Naive thymus-derived CD4-positive, alpha-beta T cell (primary cell): ENCODE measurements around the gene PKD1L1. TPM values are rescaled to one million over a fixed set of nuclear protein-coding genes. Genes with fewer than 3 reads are reported as not detected.

Source experiments
- ATAC-seq: fragments of 150-1000 bp; cut with Tn5 transposase; 2 replicates; pipeline ENCODE4 v1.10.0; 2021; ENCODE audit warnings: mild to moderate bottlenecking, moderate library complexity
- CTCF ChIA-PET: fragments of 350-600 bp; sonication (Branson Sonifier 250); formaldehyde crosslinking; loops from one replicate; lab custom pipeline; 2021; ENCODE audit warnings: antibody characterized with exemption; lab: Charles Lee
- POLR2A ChIA-PET: fragments of 350-600 bp; sonication (Branson Sonifier 250); formaldehyde crosslinking; loops from one replicate; lab custom pipeline; 2021; ENCODE audit warnings: antibody characterized with exemption, inconsistent platforms; lab: Charles Lee
- DNase-seq, 9 donors: peaks; one replicate each; pipeline versions ENCODE4 v3.0.0 to v3.0.0-alpha.2; 2020 to 2022; ENCODE audit warnings: mixed read lengths in 1 of 9
- H3K27ac ChIP-seq: one replicate; pipeline ENCODE4 v1.7.0; 2013; ENCODE audit warnings: mild to moderate bottlenecking, low read depth, low read length, moderate library complexity
- H3K27me3 ChIP-seq, 2 donors: one replicate each; pipeline ENCODE4 v1.7.0; 2013; ENCODE audit warnings: low read length in 2 of 2, mild to moderate bottlenecking in 2 of 2, moderate library complexity in 2 of 2; ENCODE audit not compliant: control insufficient read depth in 2 of 2, insufficient read depth in 2 of 2
- H3K36me3 ChIP-seq, 3 experiments: 1 replicate in 2 of 3; 2 replicates in 1 of 3; pipeline ENCODE4 v1.7.0; 2013; ENCODE audit warnings: low read length in 3 of 3, mild to moderate bottlenecking in 3 of 3, moderate library complexity in 1 of 3; ENCODE audit not compliant: insufficient read depth in 3 of 3, control insufficient read depth in 2 of 3
- H3K4me1 ChIP-seq, 2 donors: one replicate each; pipeline ENCODE4 v1.7.0; 2013; ENCODE audit warnings: low read length in 2 of 2, mild to moderate bottlenecking in 2 of 2, moderate library complexity in 1 of 2; ENCODE audit not compliant: control insufficient read depth in 2 of 2, insufficient read depth in 2 of 2
- H3K4me3 ChIP-seq: 2 replicates; pipeline ENCODE4 v1.7.0; 2013; ENCODE audit warnings: mild to moderate bottlenecking, low read length
- H3K9me3 ChIP-seq, 3 experiments: 1 replicate in 2 of 3; 2 replicates in 1 of 3; pipeline ENCODE4 v1.7.0; 2013; ENCODE audit warnings: low read length in 3 of 3; ENCODE audit not compliant: control insufficient read depth in 2 of 3
- H3K27ac Mint-ChIP-seq, 9 donors: one replicate each; pipeline ENCODE4 v1.8.0; 2020 to 2022; ENCODE audit warnings: mixed read lengths in 9 of 9, mild to moderate bottlenecking in 8 of 9, moderate library complexity in 5 of 9, inconsistent platforms in 2 of 9
- H3K27me3 Mint-ChIP-seq, 5 donors: one replicate each; pipeline ENCODE4 v1.8.0; 2021 to 2022; ENCODE audit warnings: mixed read lengths in 5 of 5, mild to moderate bottlenecking in 1 of 5
- H3K36me3 Mint-ChIP-seq, 5 donors: one replicate each; pipeline ENCODE4 v1.8.0; 2020 to 2022; ENCODE audit warnings: mixed read lengths in 5 of 5, mild to moderate bottlenecking in 3 of 5, inconsistent platforms in 1 of 5
- H3K4me1 Mint-ChIP-seq, 7 donors: one replicate each; pipeline ENCODE4 v1.8.0; 2020 to 2022; ENCODE audit warnings: mixed read lengths in 7 of 7, mild to moderate bottlenecking in 3 of 7, inconsistent platforms in 1 of 7
- H3K4me3 Mint-ChIP-seq, 10 donors: one replicate each; pipeline ENCODE4 v1.8.0; 2020 to 2022; ENCODE audit warnings: mild to moderate bottlenecking in 10 of 10, mixed read lengths in 10 of 10, moderate library complexity in 6 of 10, inconsistent platforms in 2 of 10
- H3K9me3 Mint-ChIP-seq, 11 donors: one replicate each; pipeline ENCODE4 v1.8.0; 2020 to 2022; ENCODE audit warnings: mixed read lengths in 11 of 11, mild to moderate bottlenecking in 4 of 11, inconsistent platforms in 1 of 11, moderate library complexity in 1 of 11
- intact Hi-C, 2 donors: fragments of 100-400 bp; cut with micrococcal nuclease; formaldehyde crosslinking; loops; one replicate each; pipeline ENCODE4 v1.15.1; 2023
- polyA plus RNA-seq, 2 donors: library from polyadenylated mRNA; unstranded; fragments of 300-500 nt; fragmentation: Illumina TruSeq; gene quantifications; one replicate each; pipeline ENCODE4 v1.2.3, GENCODE V29; 2021
- total RNA-seq, 6 experiments: library from RNA in 5 of 6; stranded (reverse) in 5 of 6; gene quantifications; 1 replicate in 5 of 6; 2 replicates in 1 of 6; pipeline ENCODE4 v1.2.3 and lab custom pipeline; 2021 to 2026

Gene PKD1L1
- total and polyA plus RNA-seq, 7 experiments from 2014 or later, result 0.07 to 1.5 (median 0.83) TPM; not detected in 1

GRCh38 chr7:47979832-47980181 is 31.5 kb upstream of the PKD1L1 start:
- Mint-ChIP-seq H3K9me3 (no peaks in the 10 kb centered on the region), H3K36me3 (peaks cover 4 to 20% (median 16%) of the 10 kb centered on the region in 5 donors), H3K27ac (peak overlapping the region in 8 of 9 donors; percentile 93 to 100 (median 99)), H3K4me3 (peak overlapping the region; percentile 81 to 99 (median 94)), H3K4me1 (peaks cover 16 to 34% (median 31%) of the 10 kb centered on the region in 7 donors), H3K27me3 (no peaks in the 10 kb centered on the region)
- ChIA-PET POLR2A (interaction anchor here (0.9 to 1.6 kb wide), 5 partner anchors 9 to 131 kb away, joined by 3 to 5 read pairs (median 4); partner anchors contain the start of gene UPP1), CTCF (interaction anchor here (1.4 kb wide), 1 partner anchor 12 kb away, joined by 5 read pairs; no protein-coding TSS in a partner anchor)
- Histone ChIP-seq H3K9me3 (no peaks in the 10 kb centered on the region), H3K4me1 (peaks cover 10 to 13% of the 10 kb centered on the region in 2 donors), H3K4me3 (peak overlapping the region; percentile 90), H3K36me3 (peaks cover 14 to 26% (median 18%) of the 10 kb centered on the region in 3 experiments), H3K27ac (peak overlapping the region; percentile 94), H3K27me3 (no peaks in the 10 kb centered on the region)
- intact Hi-C loops, result loop anchor here (1.0 kb wide), 5 partner anchors 11 to 130 kb away; partner anchors contain the start of genes C7orf57 (in 2 of the 2) and UPP1 (in 2 of the 2)
- ATAC-seq (no peak), DNase-seq (no peak)

GRCh38 chr7:47979145-47979831 is 31.0 kb upstream of the PKD1L1 start, which contains the start of gene HUS1:
Gene HUS1 (minus strand): TSS chr7:47979615. CDS start chr7:47979519, 96 bp downstream.
- H3K4me3 Mint-ChIP-seq, result peak within 1 kb of the TSS; percentile 81 to 99 (median 94)
- CTCF ChIA-PET, result interaction anchor here (1.4 kb wide), 1 partner anchor 12 kb away, joined by 5 read pairs; no protein-coding TSS in a partner anchor
- Histone ChIP-seq H3K4me3 (peak within 1 kb of the TSS; percentile 90), H3K36me3 (peaks cover 18 to 32% (median 23%) of the 10 kb centered on the region in 3 experiments), H3K4me1 (peaks cover 10 to 13% of the 10 kb centered on the region in 2 donors), H3K27me3 (no peaks in the 10 kb centered on the region), H3K27ac (peak within 1 kb of the TSS; percentile 94), H3K9me3 (no peaks in the 10 kb centered on the region)
- POLR2A ChIA-PET, result interaction anchor here (0.9 to 2.2 kb wide), 9 partner anchors 9 to 131 kb away, joined by 3 to 6 read pairs (median 4); partner anchors contain the start of gene UPP1
- intact Hi-C loops, result loop anchor here (1.0 kb wide), 5 partner anchors 12 to 131 kb away; partner anchors contain the start of genes C7orf57 (in 2 of the 2) and UPP1 (in 2 of the 2)
- ATAC-seq, result peak; percentile 100
- peak; percentile 86 to 95 (median 90) for DNase-seq
- no peaks in the 10 kb centered on the region for H3K9me3 Mint-ChIP-seq
- H3K36me3 Mint-ChIP-seq, result peaks cover 6 to 25% (median 21%) of the 10 kb centered on the region in 5 donors
- peak within 1 kb of the TSS; percentile 93 to 100 (median 99) for H3K27ac Mint-ChIP-seq
- H3K27me3 Mint-ChIP-seq, result no peaks in the 10 kb centered on the region
- peaks cover 16 to 38% (median 32%) of the 10 kb centered on the region in 7 donors for H3K4me1 Mint-ChIP-seq

GRCh38 chr7:47978790-47979144 is 30.5 kb upstream of the PKD1L1 start:
- intact Hi-C loops, result loop anchor here (1.0 kb wide), 5 partner anchors 13 to 132 kb away; partner anchors contain the start of genes C7orf57 (in 2 of the 2) and UPP1 (in 2 of the 2)
- Histone ChIP-seq H3K27ac (peak overlapping the region; percentile 94), H3K27me3 (no peaks in the 10 kb centered on the region), H3K4me3 (peak overlapping the region; percentile 90), H3K4me1 (peaks cover 10 to 13% of the 10 kb centered on the region in 2 donors), H3K9me3 (no peaks in the 10 kb centered on the region), H3K36me3 (peaks cover 24 to 37% (median 28%) of the 10 kb centered on the region in 3 experiments)
- ChIA-PET CTCF (interaction anchor here (1.3 kb wide), 1 partner anchor 13 kb away, joined by 7 read pairs; no protein-coding TSS in a partner anchor), POLR2A (interaction anchor here (0.6 to 2.2 kb wide), 8 partner anchors 9 to 131 kb away, joined by 3 to 8 read pairs (median 4); partner anchors contain the start of gene UPP1)
- Mint-ChIP-seq H3K4me1 (peaks cover 16 to 41% (median 36%) of the 10 kb centered on the region in 7 donors), H3K27ac (peak overlapping the region; percentile 93 to 100 (median 99)), H3K4me3 (peak overlapping the region; percentile 81 to 99 (median 94)), H3K36me3 (peaks cover 9 to 30% (median 24%) of the 10 kb centered on the region in 5 donors), H3K27me3 (no peaks in the 10 kb centered on the region), H3K9me3 (no peaks in the 10 kb centered on the region)
- no peak for ATAC-seq
- no peak for DNase-seq

- H3K36me3 Mint-ChIP-seq, result peaks cover 20 to 62% (median 33%) of the 10 kb centered on the region in 5 donors
- no peak overlapping the region for H3K27ac ChIP-seq
- H3K9me3 Mint-ChIP-seq, result no peaks in the 10 kb centered on the region
- H3K27me3 Mint-ChIP-seq, result no peaks in the 10 kb centered on the region
- ChIA-PET POLR2A (interaction anchor here (0.7 to 1.6 kb wide), 5 partner anchors 10 to 136 kb away, joined by 3 to 4 read pairs (median 3); no protein-coding TSS in a partner anchor), CTCF (no interaction called here)
- intact Hi-C loops, result no loop called here
- H3K27me3 ChIP-seq, result no peaks in the 10 kb centered on the region
- H3K9me3 ChIP-seq, result no peaks in the 10 kb centered on the region
- peak overlapping the region in 3 of 9 donors; percentile 41 to 62 (median 62) for H3K27ac Mint-ChIP-seq
- no peak overlapping the region for H3K4me3 ChIP-seq
- H3K4me3 Mint-ChIP-seq, result no peak overlapping the region
- peaks cover 7 to 12% of the 10 kb centered on the region in 2 donors for H3K4me1 ChIP-seq
- ATAC-seq (no peak), DNase-seq (no peak)
- peaks cover 34 to 63% (median 40%) of the 10 kb centered on the region in 3 experiments for H3K36me3 ChIP-seq
- peaks cover 29 to 74% (median 54%) of the 10 kb centered on the region in 7 donors for H3K4me1 Mint-ChIP-seq
Measured at GRCh38 chr7:47973739-47974138, 25.5 kb upstream of the PKD1L1 start.

- no peak overlapping the region for H3K4me3 ChIP-seq
- H3K4me3 Mint-ChIP-seq, result no peak overlapping the region
- no peaks in the 10 kb centered on the region for H3K9me3 ChIP-seq
- ATAC-seq (no peak), DNase-seq (no peak)
- H3K27me3 ChIP-seq, result no peaks in the 10 kb centered on the region
- no peaks in the 10 kb centered on the region for H3K4me1 ChIP-seq
- H3K27ac ChIP-seq, result no peak overlapping the region
- H3K36me3 Mint-ChIP-seq, result peaks cover 29 to 66% (median 41%) of the 10 kb centered on the region in 5 donors
- H3K27ac Mint-ChIP-seq, result peak overlapping the region in 4 of 9 donors; percentile 36 to 72 (median 54)
- ChIA-PET CTCF (no interaction called here), POLR2A (no interaction called here)
- peaks cover 38 to 74% (median 44%) of the 10 kb centered on the region in 3 experiments for H3K36me3 ChIP-seq
- no peaks in the 10 kb centered on the region for H3K27me3 Mint-ChIP-seq
- intact Hi-C loops, result no loop called here
- peaks cover 0 to 2% (median 0%) of the 10 kb centered on the region in 11 donors for H3K9me3 Mint-ChIP-seq
- H3K4me1 Mint-ChIP-seq, result peaks cover 25 to 71% (median 44%) of the 10 kb centered on the region in 7 donors
Measured at GRCh38 chr7:47970761-47971160, 22.5 kb upstream of the PKD1L1 start.
